ENCODE results near the gene HERC2. TPM values are rescaled to one million over a fixed set of nuclear protein-coding genes. Genes with fewer than 3 reads are reported as not detected.

HERC2 gene
- total RNA-seq, 2 experiments from 2014 or later = 41.6 to 42.9 TPM

GRCh38 chr15:28085489-28086174 is 236.3 kb downstream of the HERC2 start:
- Mint-ChIP-seq H3K4me1 (peaks cover 11% of the 10 kb centered on the region), H3K36me3 (peaks cover 5% of the 10 kb centered on the region), H3K27ac (no peak overlapping the region), H3K27me3 (peaks cover 26% of the 10 kb centered on the region), H3K9me3 (ENCODE audit: low read depth) (peaks cover 10% of the 10 kb centered on the region), H3K4me3 (no peak overlapping the region)
- DNase-seq = no peak
- CTCF ChIA-PET = no interaction called here
- ATAC-seq = peak; percentile 35

DNA sequence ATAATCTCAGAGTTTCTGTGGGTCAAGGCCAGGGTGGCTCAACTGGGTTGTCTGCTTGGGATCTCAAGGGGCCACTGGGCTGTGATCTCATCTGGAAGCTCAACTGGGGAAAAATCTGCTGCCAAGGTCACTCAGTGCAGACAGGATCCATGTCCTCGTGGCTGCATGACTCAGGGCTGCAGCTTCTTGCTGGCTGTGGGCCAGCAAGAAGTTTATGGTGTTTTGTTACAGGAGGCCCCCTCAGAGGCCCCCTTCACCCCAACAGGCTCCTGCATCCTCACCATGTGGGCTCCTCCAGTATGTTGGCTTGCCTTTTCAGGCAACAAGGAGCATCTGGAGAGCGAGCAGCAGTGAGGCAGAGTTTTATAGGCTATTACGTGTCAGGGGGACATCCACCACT is 237.4 kb downstream of the HERC2 start:
- peaks cover 11% of the 10 kb centered on the region for H3K4me1 Mint-ChIP-seq
- peaks cover 6% of the 10 kb centered on the region for H3K9me3 Mint-ChIP-seq (ENCODE audit: low read depth)
- H3K36me3 Mint-ChIP-seq = peaks cover 2% of the 10 kb centered on the region
- H3K27me3 Mint-ChIP-seq = peaks cover 17% of the 10 kb centered on the region
- no peak overlapping the region for H3K4me3 Mint-ChIP-seq
- no peak for ATAC-seq
- H3K27ac Mint-ChIP-seq = no peak overlapping the region
- no peak for DNase-seq
- CTCF ChIA-PET = no interaction called here

DNA sequence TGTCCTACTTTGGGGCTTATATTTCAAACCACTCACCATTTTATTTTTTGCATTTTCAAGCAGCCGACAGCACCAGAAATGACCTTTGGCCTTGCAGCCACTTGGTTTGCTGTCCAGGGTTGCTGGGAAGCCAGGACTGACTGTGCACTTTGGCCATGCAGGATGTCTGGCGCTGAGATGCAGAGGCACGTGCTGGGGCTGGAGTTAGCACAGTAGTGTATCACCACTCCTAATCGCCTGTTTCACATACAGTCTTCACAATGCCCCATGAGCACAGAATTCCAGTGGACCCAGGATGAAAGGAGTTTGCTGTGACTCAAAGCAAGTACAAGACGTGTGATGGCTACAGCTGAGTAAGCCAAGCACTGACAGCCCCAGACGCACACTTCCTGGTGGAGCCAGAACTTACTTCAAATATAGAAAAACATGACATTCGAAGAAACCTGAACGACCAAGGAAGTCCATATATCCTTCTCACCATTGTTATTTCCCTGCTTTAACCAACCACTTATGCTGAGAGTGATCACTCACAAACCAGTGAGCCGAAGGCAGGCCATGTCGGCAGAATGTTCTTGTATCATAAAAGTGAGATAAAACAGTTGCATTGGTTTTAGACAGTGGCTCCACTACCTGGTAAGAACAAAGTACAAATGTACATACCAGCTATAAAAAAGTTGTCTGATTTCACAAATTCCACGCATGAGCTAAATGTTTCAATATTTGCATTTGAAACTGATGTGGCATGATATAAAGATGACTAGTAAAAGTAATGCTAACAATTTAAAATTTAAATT is 238.9 kb downstream of the HERC2 start:
- DNase-seq = no peak
- Mint-ChIP-seq H3K9me3 (ENCODE audit: low read depth) (peaks cover under 1% of the 10 kb centered on the region), H3K36me3 (peaks cover 2% of the 10 kb centered on the region), H3K4me1 (peaks cover 11% of the 10 kb centered on the region), H3K4me3 (no peak overlapping the region), H3K27ac (no peak overlapping the region), H3K27me3 (peaks cover 6% of the 10 kb centered on the region)
- no peak for ATAC-seq
- CTCF ChIA-PET = no interaction called here

GRCh38 chr15:28081594-28081993 is 240.4 kb downstream of the HERC2 start:
- Mint-ChIP-seq H3K4me1 (peaks cover 4% of the 10 kb centered on the region), H3K27me3 (peaks cover 5% of the 10 kb centered on the region), H3K36me3 (peaks cover under 1% of the 10 kb centered on the region), H3K9me3 (ENCODE audit: low read depth) (no peaks in the 10 kb centered on the region), H3K4me3 (no peak overlapping the region), H3K27ac (no peak overlapping the region)
- CTCF ChIA-PET = no interaction called here
- ATAC-seq = no peak
- no peak for DNase-seq

DNA sequence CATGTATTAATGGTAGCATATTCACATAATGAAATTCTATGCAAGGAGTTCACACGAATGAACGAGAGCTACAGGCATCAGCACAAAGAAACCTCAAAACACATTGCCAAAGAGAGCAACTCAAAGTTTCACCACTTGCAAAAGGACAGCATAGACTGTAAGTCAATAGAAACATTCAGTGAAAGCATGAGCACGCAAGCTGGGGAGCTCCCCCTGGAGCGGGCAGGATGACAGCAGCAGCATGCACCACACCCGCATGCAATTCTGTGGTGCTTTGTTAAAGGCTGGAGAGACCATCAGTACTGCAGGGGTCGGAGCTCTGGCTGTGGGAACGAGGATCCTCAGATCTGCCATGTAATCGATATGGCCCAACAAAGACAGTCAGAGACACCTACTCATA is 241.6 kb downstream of the HERC2 start:
- H3K27ac Mint-ChIP-seq = no peak overlapping the region
- no peaks in the 10 kb centered on the region for H3K27me3 Mint-ChIP-seq
- H3K4me1 Mint-ChIP-seq = no peaks in the 10 kb centered on the region
- CTCF ChIA-PET = no interaction called here
- H3K4me3 Mint-ChIP-seq = no peak overlapping the region
- DNase-seq = no peak
- no peaks in the 10 kb centered on the region for H3K9me3 Mint-ChIP-seq (ENCODE audit: low read depth)
- H3K36me3 Mint-ChIP-seq = no peaks in the 10 kb centered on the region
- no peak for ATAC-seq

DNA sequence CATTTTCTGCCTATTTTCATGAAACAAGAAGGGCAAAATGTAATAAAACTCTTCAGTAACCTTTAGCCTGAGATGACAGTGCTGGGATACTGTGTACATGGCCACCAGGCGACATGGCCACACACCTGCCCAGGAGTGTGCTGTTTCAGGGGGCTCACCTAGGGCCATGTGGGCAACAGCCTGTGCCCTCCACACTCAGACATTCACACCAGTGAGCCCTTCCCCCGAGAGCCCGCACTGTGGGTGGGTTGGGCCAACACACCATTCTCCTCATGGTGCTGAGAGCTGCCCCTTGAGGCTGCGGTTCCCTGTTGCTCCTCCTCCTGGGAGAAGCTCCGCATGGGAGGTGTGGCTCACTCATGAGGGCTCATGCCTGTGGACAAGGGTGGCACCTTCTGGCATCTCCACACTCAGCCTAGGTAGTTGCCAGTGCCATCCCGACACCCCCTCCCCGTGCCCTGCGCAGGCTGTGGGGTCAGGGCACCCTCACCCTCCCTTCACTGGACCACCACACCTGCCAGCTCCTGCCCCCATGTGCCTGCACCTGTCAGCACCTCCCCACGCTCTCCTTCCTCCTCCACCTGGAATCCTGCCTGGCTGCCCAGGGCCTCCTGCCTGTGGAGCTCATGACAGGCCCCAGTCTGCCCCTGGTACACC is 242.5 kb downstream of the HERC2 start:
- ATAC-seq (no peak), DNase-seq (no peak)
- H3K27ac Mint-ChIP-seq = no peak overlapping the region
- H3K27me3 Mint-ChIP-seq = no peaks in the 10 kb centered on the region
- H3K4me3 Mint-ChIP-seq = no peak overlapping the region
- H3K36me3 Mint-ChIP-seq = no peaks in the 10 kb centered on the region
- H3K4me1 Mint-ChIP-seq = no peaks in the 10 kb centered on the region
- CTCF ChIA-PET = no interaction called here
- H3K9me3 Mint-ChIP-seq (ENCODE audit: low read depth) = no peaks in the 10 kb centered on the region

- Mint-ChIP-seq H3K9me3 (ENCODE audit: low read depth) (no peaks in the 10 kb centered on the region), H3K36me3 (no peaks in the 10 kb centered on the region), H3K27ac (no peak overlapping the region), H3K27me3 (no peaks in the 10 kb centered on the region), H3K4me3 (no peak overlapping the region), H3K4me1 (no peaks in the 10 kb centered on the region)
- no peak for ATAC-seq
- DNase-seq = no peak
- CTCF ChIA-PET = no interaction called here
These were observed 243.7 kb downstream of the HERC2 start for GRCh38 chr15:28078191-28078719.

- ATAC-seq = no peak
- no peak for DNase-seq
These were observed 246.4 kb downstream of the HERC2 start for GRCh38 chr15:28075573-28075972.

GRCh38 chr15:28068930-28069329 is 253.0 kb downstream of the HERC2 start:
- DNase-seq (no peak), ATAC-seq (no peak)
- Mint-ChIP-seq H3K9me3 (ENCODE audit: low read depth) (peaks cover 4% of the 10 kb centered on the region), H3K4me1 (no peaks in the 10 kb centered on the region), H3K27me3 (peaks cover 8% of the 10 kb centered on the region), H3K36me3 (no peaks in the 10 kb centered on the region), H3K4me3 (no peak overlapping the region), H3K27ac (no peak overlapping the region)
- CTCF ChIA-PET = no interaction called here

More at GRCh38 chr15:28075573-28075972, 246.4 kb downstream of the HERC2 start:
- Mint-ChIP-seq H3K27me3 (no peaks in the 10 kb centered on the region), H3K27ac (no peak overlapping the region), H3K36me3 (no peaks in the 10 kb centered on the region), H3K9me3 (ENCODE audit: low read depth) (no peaks in the 10 kb centered on the region), H3K4me3 (no peak overlapping the region), H3K4me1 (no peaks in the 10 kb centered on the region)
- CTCF ChIA-PET = no interaction called here

DNA sequence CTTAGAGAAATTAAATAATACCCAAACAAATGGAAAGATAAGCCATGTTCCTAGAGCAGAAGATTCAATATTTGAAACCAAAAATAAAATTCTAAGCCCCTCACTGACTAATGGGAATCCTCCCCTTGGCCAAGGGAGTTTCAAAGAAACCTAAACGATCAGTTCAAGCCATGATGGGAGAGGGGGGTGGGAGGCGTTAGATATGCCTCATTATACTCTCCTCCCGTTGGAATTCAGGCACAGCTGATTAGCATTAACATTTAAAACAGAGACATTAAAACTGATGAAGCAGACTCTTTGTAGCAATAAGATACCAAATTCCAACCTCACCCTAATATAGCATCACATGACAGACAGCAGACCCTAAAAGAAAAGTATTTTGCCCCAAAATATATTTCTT is 255.7 kb downstream of the HERC2 start:
- Mint-ChIP-seq H3K27ac (no peak overlapping the region), H3K27me3 (peaks cover 10% of the 10 kb centered on the region), H3K36me3 (no peaks in the 10 kb centered on the region), H3K4me3 (no peak overlapping the region), H3K9me3 (ENCODE audit: low read depth) (peaks cover 4% of the 10 kb centered on the region), H3K4me1 (no peaks in the 10 kb centered on the region)
- DNase-seq (no peak), ATAC-seq (no peak)
- CTCF ChIA-PET = no interaction called here

Other genes with a start within 250 kb of the HERC2 start
- gene OCA2, start 222.9 kb downstream of the HERC2 start, total RNA-seq = not detected
- gene GOLGA6L24, start 35.9 kb upstream of the HERC2 start, total RNA-seq = not detected
- gene GOLGA8F, start 56.5 kb upstream of the HERC2 start, total RNA-seq = not detected
- not detected for gene GOLGA8G, start 210.8 kb upstream of the HERC2 start, total RNA-seq
- not detected for gene GOLGA6L25, start 231.4 kb upstream of the HERC2 start, total RNA-seq